Neuronal stem cell (in vitro differentiated cells): ENCODE measurements around the gene KDSR.

ENCODE experiments used
- DNase-seq: peaks from one replicate; pipeline ENCODE4 v3.0.0-alpha.2; 2013; ENCODE audit warnings: low spot score
- H2AFZ ChIP-seq: one replicate; pipeline ENCODE4 v1.6.1; 2013; ENCODE audit warnings: mild to moderate bottlenecking, low read length, inconsistent platforms
- H2AK5ac ChIP-seq: 2 replicates; pipeline ENCODE4 v1.6.1; 2013; ENCODE audit warnings: low read depth, mild to moderate bottlenecking, inconsistent platforms, low read length, moderate library complexity, mixed read lengths
- H2BK120ac ChIP-seq: 2 replicates; pipeline ENCODE4 v1.6.1; 2013; ENCODE audit warnings: low read depth, mild to moderate bottlenecking, inconsistent platforms, low read length, moderate library complexity, mixed read lengths
- H2BK12ac ChIP-seq: one replicate; pipeline ENCODE4 v1.6.1; 2013; ENCODE audit warnings: low read length, inconsistent platforms
- H2BK15ac ChIP-seq: 2 replicates; pipeline ENCODE4 v1.6.1; 2013; ENCODE audit warnings: mild to moderate bottlenecking, low read length, inconsistent platforms, mixed read lengths
- H2BK5ac ChIP-seq: one replicate; pipeline ENCODE4 v1.6.1; 2013; ENCODE audit warnings: inconsistent platforms, mild to moderate bottlenecking, low read length, moderate library complexity
- H3K14ac ChIP-seq: one replicate; pipeline ENCODE4 v1.6.1; 2013; ENCODE audit warnings: low read length, inconsistent platforms
- H3K18ac ChIP-seq: 2 replicates; pipeline ENCODE4 v1.6.1; 2013; ENCODE audit warnings: low read length, inconsistent platforms
- H3K23ac ChIP-seq: 2 replicates; pipeline ENCODE4 v1.6.1; 2013; ENCODE audit warnings: low read depth, mild to moderate bottlenecking, mixed read lengths, low read length, inconsistent platforms; ENCODE audit not compliant: poor library complexity
- H3K27ac ChIP-seq: replicated peaks from 3 replicates; pipeline ENCODE4 v1.5.1; 2013; ENCODE audit warnings: low read length, inconsistent platforms
- H3K27me3 ChIP-seq, 3 experiments: 2 replicates each; pipeline ENCODE4 v1.6.1; 2013; ENCODE audit warnings: low read length in 3 of 3, mild to moderate bottlenecking in 2 of 3, inconsistent platforms in 1 of 3, low read depth in 1 of 3, mixed read lengths in 1 of 3, moderate library complexity in 1 of 3; ENCODE audit not compliant: control insufficient read depth in 3 of 3, insufficient read depth in 3 of 3
- H3K36me3 ChIP-seq, 2 donors: replicated peaks in 1 of 2; 2 replicates each; pipeline ENCODE4 v1.6.1; 2013; ENCODE audit warnings: low read length in 2 of 2; ENCODE audit not compliant: control insufficient read depth in 2 of 2, insufficient read depth in 2 of 2
- H3K4ac ChIP-seq: 2 replicates; pipeline ENCODE4 v1.6.1; 2013; ENCODE audit warnings: inconsistent platforms, mild to moderate bottlenecking, low read length, moderate library complexity
- H3K4me1 ChIP-seq, 2 donors: 1 replicate in 1 of 2; 2 replicates in 1 of 2; pipeline ENCODE4 v1.6.1; 2013; ENCODE audit warnings: low read length in 2 of 2, low read depth in 1 of 2; ENCODE audit not compliant: control insufficient read depth in 2 of 2, insufficient read depth in 1 of 2
- H3K4me2 ChIP-seq: one replicate; pipeline ENCODE4 v1.6.1; 2013; ENCODE audit warnings: mild to moderate bottlenecking, low read length, inconsistent platforms; ENCODE audit not compliant: insufficient read depth, poor library complexity, severe bottlenecking
- H3K4me3 ChIP-seq, 2 donors: 2 replicates each; pipeline ENCODE4 v1.5.1; 2013; ENCODE audit warnings: low read length in 2 of 2, mild to moderate bottlenecking in 2 of 2, inconsistent platforms in 1 of 2, moderate library complexity in 1 of 2
- H3K79me1 ChIP-seq: one replicate; pipeline ENCODE4 v1.6.1; 2013; ENCODE audit warnings: low read depth, mild to moderate bottlenecking, inconsistent platforms, low read length, moderate library complexity
- H3K9ac ChIP-seq: one replicate; pipeline ENCODE4 v1.6.1; 2013; ENCODE audit warnings: mild to moderate bottlenecking, low read depth, low read length, inconsistent platforms; ENCODE audit not compliant: poor library complexity
- H3K9me3 ChIP-seq, 2 donors: replicated peaks in 1 of 2; 2 replicates each; pipeline versions ENCODE3 to v1.6.1; 2013; ENCODE audit warnings: low read length in 2 of 2, mild to moderate bottlenecking in 2 of 2, inconsistent platforms in 1 of 2, low read depth in 1 of 2, mixed read lengths in 1 of 2, moderate library complexity in 1 of 2; ENCODE audit not compliant: control insufficient read depth in 2 of 2, insufficient read depth in 1 of 2
- H4K8ac ChIP-seq: one replicate; pipeline ENCODE4 v1.6.1; 2013; ENCODE audit warnings: low read depth, mild to moderate bottlenecking, inconsistent platforms, low read length, moderate library complexity
- H4K91ac ChIP-seq: one replicate; pipeline ENCODE4 v1.6.1; 2013; ENCODE audit warnings: low read length, low read depth, mild to moderate bottlenecking, inconsistent platforms; ENCODE audit not compliant: poor library complexity
- WGBS, 2 donors: extraction: QIAGEN DNeasy Blood & Tissue Kit; methylation state at CpG; one replicate each; pipeline ENCODE4 v1.1.7; 2013; ENCODE audit warnings: missing lambda C conversion rate in 2 of 2, mixed read lengths in 1 of 2; ENCODE audit not compliant: insufficient read length in 2 of 2, insufficient replicate concordance in 1 of 2; ENCODE audit errors: extremely low coverage in 2 of 2; 5-methylcytosine and 5-hydroxymethylcytosine counted together

The KDSR gene

GRCh38 chr18:63382843-63383242 lies 15.8 kb upstream of the KDSR start:
- Histone ChIP-seq H2AK5ac (no peak overlapping the region), H2BK120ac (no peak overlapping the region), H3K79me1 (no peaks in the 10 kb centered on the region), H4K8ac (no peak overlapping the region), H3K4me1 (no peaks in the 10 kb centered on the region), H2BK12ac (no peak overlapping the region), H3K9me3 (no peaks in the 10 kb centered on the region), H3K18ac (no peak overlapping the region), H3K4me3 (no peak overlapping the region), H3K23ac (no peak overlapping the region), H3K27ac (no peak overlapping the region), H3K4ac (no peak overlapping the region), H3K14ac (no peak overlapping the region), H2BK15ac (no peak overlapping the region), H3K4me2 (no peak overlapping the region), H2BK5ac (no peak overlapping the region), H4K91ac (no peak overlapping the region), H2AFZ (no peak overlapping the region), H3K9ac (no peak overlapping the region), H3K27me3 (no peaks in the 10 kb centered on the region), H3K36me3 (peaks cover 0 to under 1% of the 10 kb centered on the region in 2 donors)
- WGBS, 2 donors, result no CpG with 5 or more reads among the region's 3 CpGs
- no peak for DNase-seq

- H3K18ac ChIP-seq, result no peak overlapping the region
- no peak overlapping the region for H2BK15ac ChIP-seq
- DNase-seq, result no peak
- no peak overlapping the region for H3K9ac ChIP-seq
- no peak overlapping the region for H3K4me3 ChIP-seq
- no peak overlapping the region for H3K4me2 ChIP-seq
- peaks cover 0 to 2% of the 10 kb centered on the region in 2 donors for H3K9me3 ChIP-seq
- H3K14ac ChIP-seq, result no peak overlapping the region
- no peak overlapping the region for H4K91ac ChIP-seq
- H2AFZ ChIP-seq, result peak overlapping the region; percentile 1
- no peaks in the 10 kb centered on the region for H3K27me3 ChIP-seq
- H3K36me3 ChIP-seq, result no peaks in the 10 kb centered on the region
- no peak overlapping the region for H2AK5ac ChIP-seq
- no peak overlapping the region for H4K8ac ChIP-seq
- H3K27ac ChIP-seq, result no peak overlapping the region
- no peak overlapping the region for H2BK5ac ChIP-seq
- no peak overlapping the region for H3K23ac ChIP-seq
- H2BK12ac ChIP-seq, result no peak overlapping the region
- H3K79me1 ChIP-seq, result no peaks in the 10 kb centered on the region
- H2BK120ac ChIP-seq, result no peak overlapping the region
- H3K4me1 ChIP-seq, result no peaks in the 10 kb centered on the region
- WGBS, 2 donors, result no CpG with 5 or more reads among the region's 2 CpGs
- H3K4ac ChIP-seq, result no peak overlapping the region
These were observed 12.6 kb upstream of the KDSR start for GRCh38 chr18:63379639-63379962.

- DNase-seq, result no peak
- Histone ChIP-seq H3K36me3 (no peaks in the 10 kb centered on the region), H3K79me1 (no peaks in the 10 kb centered on the region), H4K91ac (no peak overlapping the region), H2BK120ac (no peak overlapping the region), H3K14ac (no peak overlapping the region), H2BK12ac (no peak overlapping the region), H2BK15ac (no peak overlapping the region), H3K4ac (no peak overlapping the region), H3K4me1 (no peaks in the 10 kb centered on the region), H3K9me3 (peaks cover 0 to 2% of the 10 kb centered on the region in 2 donors), H3K4me2 (no peak overlapping the region), H3K27ac (no peak overlapping the region), H2AK5ac (no peak overlapping the region), H3K23ac (no peak overlapping the region), H4K8ac (no peak overlapping the region), H2BK5ac (no peak overlapping the region), H3K27me3 (no peaks in the 10 kb centered on the region), H2AFZ (peak overlapping the region; percentile 1), H3K9ac (no peak overlapping the region), H3K18ac (no peak overlapping the region), H3K4me3 (no peak overlapping the region)
- no CpG with 5 or more reads among the region's 4 CpGs for WGBS, 2 donors
These were observed 12.1 kb upstream of the KDSR start for GRCh38 chr18:63378919-63379638.

GRCh38 chr18:63377275-63377980 lies 10.4 kb upstream of the KDSR start:
- no peak overlapping the region for H3K14ac ChIP-seq
- H2BK5ac ChIP-seq, result no peak overlapping the region
- H3K27ac ChIP-seq, result no peak overlapping the region
- H3K27me3 ChIP-seq, result no peaks in the 10 kb centered on the region
- H4K91ac ChIP-seq, result no peak overlapping the region
- no peak overlapping the region for H2BK12ac ChIP-seq
- DNase-seq, result no peak
- no peak overlapping the region for H3K18ac ChIP-seq
- peaks cover 0 to 2% of the 10 kb centered on the region in 2 donors for H3K9me3 ChIP-seq
- no peak overlapping the region for H3K4ac ChIP-seq
- H3K36me3 ChIP-seq, result no peaks in the 10 kb centered on the region
- H2AK5ac ChIP-seq, result no peak overlapping the region
- H3K23ac ChIP-seq, result no peak overlapping the region
- H2BK120ac ChIP-seq, result no peak overlapping the region
- no peak overlapping the region for H2BK15ac ChIP-seq
- H3K9ac ChIP-seq, result no peak overlapping the region
- H3K4me1 ChIP-seq, result no peaks in the 10 kb centered on the region
- no peak overlapping the region for H3K4me3 ChIP-seq
- WGBS, 2 donors, result no CpG with 5 or more reads among the region's 2 CpGs
- no peak overlapping the region for H3K4me2 ChIP-seq
- H3K79me1 ChIP-seq, result no peaks in the 10 kb centered on the region
- no peak overlapping the region for H2AFZ ChIP-seq
- no peak overlapping the region for H4K8ac ChIP-seq
